Measurements from ENCODE around the gene HLX.
A peak's percentile ranks its signal among the peaks of the same experiment; 100 is the strongest.

The HLX gene

DNA sequence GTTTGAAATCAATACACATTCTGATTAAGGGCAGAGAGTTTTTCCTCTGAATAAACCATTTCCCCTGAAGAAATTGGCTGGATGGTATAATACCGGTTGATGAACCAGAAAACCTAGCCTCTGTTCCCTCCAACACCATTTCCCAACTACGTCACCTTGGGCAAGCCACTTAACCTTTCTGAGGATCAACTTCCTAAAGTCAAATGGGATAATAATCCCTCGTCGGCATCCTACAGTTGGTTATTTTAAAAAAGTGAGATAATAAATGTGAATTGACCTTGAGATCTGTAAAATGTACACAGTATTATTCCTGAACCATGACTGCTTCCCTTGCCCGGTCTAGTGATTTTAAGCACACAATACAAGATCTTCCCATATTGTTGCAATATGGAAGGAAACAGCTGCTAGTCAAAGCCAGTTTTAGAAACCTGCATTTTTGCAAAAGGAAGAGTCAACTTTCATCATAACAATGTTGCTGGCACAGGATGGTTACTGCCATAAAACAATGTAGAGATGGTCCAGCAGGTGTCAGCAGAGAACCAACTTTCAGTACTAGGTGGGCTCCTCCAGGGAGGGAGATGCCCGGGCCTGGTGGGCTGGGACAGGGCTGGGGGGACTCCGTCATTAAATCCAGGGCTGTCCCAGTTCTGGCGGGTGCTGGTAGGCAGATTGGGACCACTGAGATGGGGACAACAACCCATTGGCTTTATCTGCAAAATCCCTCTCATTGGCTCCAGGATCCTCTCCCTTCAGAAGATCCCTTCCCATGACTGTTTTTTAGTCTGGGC lies 5.2 kb upstream of the HLX start:
- TF ChIP-seq ESRRG (CRISPR knock-in tag; IDR thresholded peaks at IDR 0.05), result no peak
- no peak for TF ChIP-seq ZFP30 (CRISPR knock-in tag; IDR thresholded peaks at IDR 0.05)
- no peak for TF ChIP-seq TOX (CRISPR knock-in tag; IDR thresholded peaks at IDR 0.05; ENCODE audit: borderline replicate concordance)
- TF ChIP-seq ISL1 (CRISPR knock-in tag; IDR thresholded peaks at IDR 0.05), result no peak
- no peak for TF ChIP-seq RARB (CRISPR knock-in tag; IDR thresholded peaks at IDR 0.05)
- TF ChIP-seq BACH2 (CRISPR knock-in tag; IDR thresholded peaks at IDR 0.05; ENCODE audit: borderline replicate concordance), result no peak
- peak; percentile 78 for ATAC-seq

DNA sequence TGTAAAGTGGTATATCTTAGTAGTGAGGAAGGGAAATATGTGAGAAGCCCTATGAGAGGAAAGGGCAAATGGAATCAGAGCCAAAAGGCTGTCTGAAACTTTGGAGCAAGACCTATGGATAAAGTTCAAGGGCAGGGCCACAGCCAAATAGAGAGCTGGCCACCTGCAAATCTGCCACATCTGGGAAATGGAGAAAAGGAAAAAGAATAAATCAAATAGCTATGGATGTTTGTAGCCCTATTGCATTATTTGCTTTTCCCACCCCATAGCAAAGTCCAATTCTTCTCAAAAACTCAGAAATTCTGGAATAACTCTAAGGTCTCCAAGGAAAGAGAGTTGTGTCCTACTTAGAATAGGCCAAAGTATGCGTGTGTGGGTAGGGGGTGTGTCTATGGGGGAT lies 4.0 kb upstream of the HLX start:
- no peak for ATAC-seq
- TF ChIP-seq ZNF565 (CRISPR knock-in tag; conservative IDR thresholded peaks at IDR 0.05; ENCODE audit: low read depth) (no peak), GLIS3 (CRISPR knock-in tag; IDR thresholded peaks at IDR 0.05) (no peak), ZNF70 (CRISPR knock-in tag; IDR thresholded peaks at IDR 0.05) (no peak), ZNF8 (CRISPR knock-in tag; IDR thresholded peaks at IDR 0.05) (no peak), TCF4 (CRISPR knock-in tag; IDR thresholded peaks at IDR 0.05; ENCODE audit: borderline replicate concordance) (no peak), ZFP3 (CRISPR knock-in tag; IDR thresholded peaks at IDR 0.05) (no peak), TOX (CRISPR knock-in tag; IDR thresholded peaks at IDR 0.05; ENCODE audit: borderline replicate concordance) (no peak), ZFP30 (CRISPR knock-in tag; IDR thresholded peaks at IDR 0.05) (no peak), OSR1 (CRISPR knock-in tag; IDR thresholded peaks at IDR 0.05) (no peak), ESRRG (CRISPR knock-in tag; IDR thresholded peaks at IDR 0.05) (no peak), ZC3H10 (CRISPR knock-in tag; IDR thresholded peaks at IDR 0.05) (no peak), RARB (CRISPR knock-in tag; IDR thresholded peaks at IDR 0.05) (no peak), ISL1 (CRISPR knock-in tag; IDR thresholded peaks at IDR 0.05) (no peak), BACH2 (CRISPR knock-in tag; IDR thresholded peaks at IDR 0.05; ENCODE audit: borderline replicate concordance) (no peak), CSDC2 (CRISPR knock-in tag; IDR thresholded peaks at IDR 0.05) (no peak), PPARA (CRISPR knock-in tag; IDR thresholded peaks at IDR 0.05; ENCODE audit: borderline replicate concordance) (no peak), SNAI2 (CRISPR knock-in tag; IDR thresholded peaks at IDR 0.05) (no peak)
- TF ChIP-seq, protein P1, sequence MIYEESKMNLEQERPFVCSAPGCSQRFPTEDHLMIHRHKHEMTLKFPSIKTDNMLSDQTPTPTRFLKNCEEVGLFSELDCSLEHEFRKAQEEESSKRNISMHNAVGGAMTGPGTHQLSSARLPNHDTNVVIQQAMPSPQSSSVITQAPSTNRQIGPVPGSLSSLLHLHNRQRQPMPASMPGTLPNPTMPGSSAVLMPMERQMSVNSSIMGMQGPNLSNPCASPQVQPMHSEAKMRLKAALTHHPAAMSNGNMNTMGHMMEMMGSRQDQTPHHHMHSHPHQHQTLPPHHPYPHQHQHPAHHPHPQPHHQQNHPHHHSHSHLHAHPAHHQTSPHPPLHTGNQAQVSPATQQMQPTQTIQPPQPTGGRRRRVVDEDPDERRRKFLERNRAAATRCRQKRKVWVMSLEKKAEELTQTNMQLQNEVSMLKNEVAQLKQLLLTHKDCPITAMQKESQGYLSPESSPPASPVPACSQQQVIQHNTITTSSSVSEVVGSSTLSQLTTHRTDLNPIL (CRISPR knock-in tag; IDR thresholded peaks at IDR 0.05; ENCODE audit: low read depth), result no peak
- TF ChIP-seq, protein P2, sequence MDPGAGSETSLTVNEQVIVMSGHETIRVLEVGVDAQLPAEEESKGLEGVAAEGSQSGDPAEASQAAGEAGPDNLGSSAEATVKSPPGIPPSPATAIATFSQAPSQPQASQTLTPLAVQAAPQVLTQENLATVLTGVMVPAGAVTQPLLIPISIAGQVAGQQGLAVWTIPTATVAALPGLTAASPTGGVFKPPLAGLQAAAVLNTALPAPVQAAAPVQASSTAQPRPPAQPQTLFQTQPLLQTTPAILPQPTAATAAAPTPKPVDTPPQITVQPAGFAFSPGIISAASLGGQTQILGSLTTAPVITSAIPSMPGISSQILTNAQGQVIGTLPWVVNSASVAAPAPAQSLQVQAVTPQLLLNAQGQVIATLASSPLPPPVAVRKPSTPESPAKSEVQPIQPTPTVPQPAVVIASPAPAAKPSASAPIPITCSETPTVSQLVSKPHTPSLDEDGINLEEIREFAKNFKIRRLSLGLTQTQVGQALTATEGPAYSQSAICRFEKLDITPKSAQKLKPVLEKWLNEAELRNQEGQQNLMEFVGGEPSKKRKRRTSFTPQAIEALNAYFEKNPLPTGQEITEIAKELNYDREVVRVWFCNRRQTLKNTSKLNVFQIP (CRISPR knock-in tag; IDR thresholded peaks at IDR 0.05; ENCODE audit: borderline replicate concordance, low read depth), result no peak
- TF ChIP-seq, protein P3, sequence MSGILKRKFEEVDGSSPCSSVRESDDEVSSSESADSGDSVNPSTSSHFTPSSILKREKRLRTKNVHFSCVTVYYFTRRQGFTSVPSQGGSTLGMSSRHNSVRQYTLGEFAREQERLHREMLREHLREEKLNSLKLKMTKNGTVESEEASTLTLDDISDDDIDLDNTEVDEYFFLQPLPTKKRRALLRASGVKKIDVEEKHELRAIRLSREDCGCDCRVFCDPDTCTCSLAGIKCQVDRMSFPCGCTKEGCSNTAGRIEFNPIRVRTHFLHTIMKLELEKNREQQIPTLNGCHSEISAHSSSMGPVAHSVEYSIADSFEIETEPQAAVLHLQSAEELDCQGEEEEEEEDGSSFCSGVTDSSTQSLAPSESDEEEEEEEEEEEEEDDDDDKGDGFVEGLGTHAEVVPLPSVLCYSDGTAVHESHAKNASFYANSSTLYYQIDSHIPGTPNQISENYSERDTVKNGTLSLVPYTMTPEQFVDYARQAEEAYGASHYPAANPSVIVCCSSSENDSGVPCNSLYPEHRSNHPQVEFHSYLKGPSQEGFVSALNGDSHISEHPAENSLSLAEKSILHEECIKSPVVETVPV (CRISPR knock-in tag; IDR thresholded peaks at IDR 0.05), result no peak

DNA sequence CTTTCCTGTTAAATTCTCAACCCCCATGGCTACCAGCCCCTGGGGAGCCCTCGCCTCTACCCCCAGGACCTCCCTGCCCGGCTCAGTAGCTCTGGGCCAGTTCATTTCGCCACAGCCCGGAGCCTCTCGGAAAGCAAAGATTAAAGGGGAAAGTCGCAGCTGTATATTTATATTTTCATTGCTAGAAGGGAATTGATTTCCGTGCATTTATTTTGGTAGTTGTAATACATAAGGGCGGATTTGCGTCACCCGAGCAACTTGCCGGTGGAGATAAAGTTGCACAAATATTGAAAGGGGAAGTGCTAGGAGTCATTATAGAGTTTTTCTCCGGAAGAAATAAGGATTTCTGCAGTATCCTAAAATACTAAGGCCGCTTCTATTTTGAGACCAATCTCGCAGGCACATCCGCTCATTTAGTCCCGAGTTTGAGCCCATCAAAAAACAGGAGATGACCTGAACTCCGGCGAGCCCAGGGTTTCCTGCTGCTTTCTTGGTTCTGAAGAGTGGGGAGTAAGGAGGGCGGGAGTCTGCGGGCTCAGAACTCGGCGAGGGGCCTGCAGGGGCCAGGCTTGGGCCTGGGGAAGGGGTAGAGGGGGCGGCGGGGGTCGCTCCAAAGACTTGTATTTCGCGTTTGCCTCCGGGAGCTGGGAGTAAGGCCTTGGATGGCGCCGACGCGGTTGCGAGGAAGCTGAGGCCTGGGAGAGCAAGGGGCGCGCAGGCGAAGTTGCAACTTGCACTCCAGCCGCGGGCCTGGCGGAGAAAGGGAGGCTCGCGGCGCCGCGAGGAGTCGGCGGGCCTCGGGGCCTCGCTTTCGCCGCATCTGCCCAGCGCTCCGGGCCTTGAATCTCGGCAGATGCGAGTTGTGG lies 2.5 kb upstream of the HLX start:
- no peak for ATAC-seq
- TF ChIP-seq CSDC2 (CRISPR knock-in tag; IDR thresholded peaks at IDR 0.05) (no peak), BACH2 (CRISPR knock-in tag; IDR thresholded peaks at IDR 0.05; ENCODE audit: borderline replicate concordance) (no peak)

DNA sequence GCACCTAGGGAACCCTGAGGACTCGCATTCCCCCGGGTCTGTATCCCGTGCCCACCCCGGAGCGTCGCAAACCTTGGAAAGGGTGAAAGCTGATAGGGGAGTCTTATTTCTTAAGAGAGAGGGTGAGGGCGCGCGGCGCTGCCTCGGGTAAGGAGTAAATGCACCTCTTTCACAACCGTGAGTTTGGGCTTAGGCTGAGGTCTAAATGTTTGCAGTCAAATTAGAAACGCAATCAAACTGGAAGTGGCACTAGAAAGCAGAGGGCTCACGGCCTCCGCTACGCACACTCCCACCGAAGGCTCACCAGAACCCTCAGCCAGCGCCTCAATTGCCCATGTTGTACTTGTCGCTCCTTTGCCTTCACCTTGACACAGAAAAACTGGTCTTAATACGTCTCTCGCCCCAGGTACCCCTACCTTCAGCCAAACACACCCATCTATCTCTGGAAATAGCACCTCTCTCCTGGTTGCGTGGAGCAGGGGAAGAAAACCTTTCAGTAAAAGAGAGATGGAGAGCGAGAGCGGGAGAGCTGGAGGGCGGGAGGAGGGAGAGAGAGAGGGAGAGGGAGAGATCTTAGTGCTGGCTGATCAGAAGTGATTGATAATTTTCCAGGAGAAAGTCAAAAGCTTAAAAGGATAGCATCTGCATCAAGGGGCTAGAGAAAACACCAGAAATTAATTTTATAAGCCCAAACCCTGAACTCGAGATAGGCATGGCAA lies 1.7 kb upstream of the HLX start:
- ATAC-seq, result no peak
- TF ChIP-seq ESRRG (CRISPR knock-in tag; IDR thresholded peaks at IDR 0.05) (no peak), PPARA (CRISPR knock-in tag; IDR thresholded peaks at IDR 0.05; ENCODE audit: borderline replicate concordance) (no peak), TOX (CRISPR knock-in tag; IDR thresholded peaks at IDR 0.05; ENCODE audit: borderline replicate concordance) (no peak), ZC3H10 (CRISPR knock-in tag; IDR thresholded peaks at IDR 0.05) (no peak), OSR1 (CRISPR knock-in tag; IDR thresholded peaks at IDR 0.05) (no peak), BACH2 (CRISPR knock-in tag; IDR thresholded peaks at IDR 0.05; ENCODE audit: borderline replicate concordance) (no peak), ZFP30 (CRISPR knock-in tag; IDR thresholded peaks at IDR 0.05) (no peak), SNAI2 (CRISPR knock-in tag; IDR thresholded peaks at IDR 0.05) (no peak), ISL1 (CRISPR knock-in tag; IDR thresholded peaks at IDR 0.05) (no peak), ZNF565 (CRISPR knock-in tag; conservative IDR thresholded peaks at IDR 0.05; ENCODE audit: low read depth) (no peak), GLIS3 (CRISPR knock-in tag; IDR thresholded peaks at IDR 0.05) (no peak), CSDC2 (CRISPR knock-in tag; IDR thresholded peaks at IDR 0.05) (no peak)
- TF ChIP-seq, protein P3 (CRISPR knock-in tag; IDR thresholded peaks at IDR 0.05), result no peak
- TF ChIP-seq, protein P1 (CRISPR knock-in tag; IDR thresholded peaks at IDR 0.05; ENCODE audit: low read depth), result no peak
